Lung microvascular endothelial cell (primary cell): ENCODE data around the gene MYO15A. TPM values are rescaled to one million over a fixed set of nuclear protein-coding genes. Genes with fewer than 3 reads are reported as not detected.
A peak's percentile ranks its signal among the peaks of the same experiment; 100 is the strongest.

Experiments used
- DNase-seq, 2 donors: peaks; one replicate each; pipeline versions ENCODE4 v3.0.0 to v3.0.0-alpha.2; 2010; ENCODE audit warnings: low read depth in 2 of 2
- total RNA-seq: library from RNA; depleted of rRNA; stranded (reverse); fragments of >200 nt; gene quantifications from 2 replicates; pipeline ENCODE4 v1.2.1, GENCODE V29; 2014

The MYO15A gene
- total RNA-seq, 1 donor from 2014 or later = under 0.01 TPM

DNA sequence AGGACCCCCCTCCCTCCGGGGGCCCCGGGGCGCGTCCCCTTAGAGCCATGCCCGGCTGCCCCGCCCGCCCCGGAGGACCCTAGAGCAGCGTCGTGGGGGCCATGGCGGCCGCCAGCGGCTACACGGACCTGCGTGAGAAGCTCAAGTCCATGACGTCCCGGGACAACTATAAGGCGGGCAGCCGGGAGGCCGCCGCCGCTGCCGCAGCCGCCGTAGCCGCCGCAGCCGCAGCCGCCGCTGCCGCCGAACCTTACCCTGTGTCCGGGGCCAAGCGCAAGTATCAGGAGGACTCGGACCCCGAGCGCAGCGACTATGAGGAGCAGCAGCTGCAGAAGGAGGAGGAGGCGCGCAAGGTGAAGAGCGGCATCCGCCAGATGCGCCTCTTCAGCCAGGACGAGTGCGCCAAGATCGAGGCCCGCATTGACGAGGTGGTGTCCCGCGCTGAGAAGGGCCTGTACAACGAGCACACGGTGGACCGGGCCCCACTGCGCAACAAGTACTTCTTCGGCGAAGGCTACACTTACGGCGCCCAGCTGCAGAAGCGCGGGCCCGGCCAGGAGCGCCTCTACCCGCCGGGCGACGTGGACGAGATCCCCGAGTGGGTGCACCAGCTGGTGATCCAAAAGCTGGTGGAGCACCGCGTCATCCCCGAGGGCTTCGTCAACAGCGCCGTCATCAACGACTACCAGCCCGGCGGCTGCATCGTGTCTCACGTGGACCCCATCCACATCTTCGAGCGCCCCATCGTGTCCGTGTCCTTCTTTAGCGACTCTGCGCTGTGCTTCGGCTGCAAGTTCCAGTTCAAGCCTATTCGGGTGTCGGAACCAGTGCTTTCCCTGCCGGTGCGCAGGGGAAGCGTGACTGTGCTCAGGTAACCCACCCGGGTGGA, 75.8 kb downstream of the MYO15A start:
- DNase-seq = peak; percentile 48 to 51

DNA sequence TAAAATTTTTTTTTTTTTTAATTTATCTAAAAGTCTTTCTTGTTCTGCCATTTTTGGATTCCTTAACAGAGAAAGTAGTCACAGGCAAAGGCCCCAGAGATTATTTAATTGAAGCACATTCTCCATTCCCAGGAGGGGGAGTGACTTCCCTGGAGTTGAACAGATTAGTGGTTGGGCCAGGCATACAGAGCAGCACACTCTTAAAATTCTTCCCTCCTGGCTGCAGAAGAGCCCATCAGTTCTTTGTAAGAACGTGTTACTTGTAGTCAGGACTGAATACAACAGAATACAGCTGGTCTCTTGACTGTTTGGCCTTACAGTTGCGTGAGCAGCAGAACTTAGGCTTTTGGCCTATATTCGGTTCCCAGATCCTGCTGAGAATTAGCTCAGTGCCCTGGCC, 76.8 kb downstream of the MYO15A start:
- peak in 1 of 2 donors; percentile 34 for DNase-seq

DNA sequence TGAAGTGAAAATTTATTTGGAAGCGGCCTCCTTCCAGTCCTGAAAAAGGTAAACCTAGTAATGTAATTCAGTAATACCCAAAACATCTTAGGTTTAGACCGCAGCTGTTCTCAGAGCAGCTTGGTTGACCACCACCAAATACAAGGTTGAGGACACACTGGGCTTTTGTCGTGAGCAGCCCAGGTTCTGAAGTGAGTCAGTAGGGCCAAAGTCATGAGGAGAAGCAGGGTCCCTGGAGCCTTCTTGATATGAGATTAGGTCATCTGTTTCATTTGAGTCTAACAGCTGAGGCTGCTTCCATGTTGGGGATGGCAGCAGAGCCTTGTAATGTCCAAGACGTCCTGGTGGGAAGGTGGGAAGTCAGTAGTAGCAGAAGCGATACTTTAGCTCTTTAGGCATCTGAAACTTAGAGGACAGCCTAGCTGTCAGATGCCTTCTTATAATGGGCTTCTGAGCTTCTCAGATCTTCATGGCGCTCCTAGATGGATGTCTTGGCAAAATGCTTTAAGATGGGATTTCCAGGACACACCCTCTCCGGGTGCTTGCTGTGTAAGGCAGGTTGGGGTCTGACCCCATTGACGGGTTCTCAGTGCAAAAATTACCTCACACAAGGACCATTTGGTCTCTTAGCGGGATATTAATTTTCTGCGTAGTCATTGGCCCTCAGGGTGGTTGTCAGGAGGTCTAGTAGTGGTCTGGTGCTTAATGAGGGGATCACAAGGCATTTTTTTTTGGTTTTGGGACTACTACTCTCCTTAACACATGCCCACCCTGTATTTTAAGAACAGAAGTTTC, 77.5 kb downstream of the MYO15A start:
- DNase-seq = peak in 1 of 2 donors; percentile 44

DNA sequence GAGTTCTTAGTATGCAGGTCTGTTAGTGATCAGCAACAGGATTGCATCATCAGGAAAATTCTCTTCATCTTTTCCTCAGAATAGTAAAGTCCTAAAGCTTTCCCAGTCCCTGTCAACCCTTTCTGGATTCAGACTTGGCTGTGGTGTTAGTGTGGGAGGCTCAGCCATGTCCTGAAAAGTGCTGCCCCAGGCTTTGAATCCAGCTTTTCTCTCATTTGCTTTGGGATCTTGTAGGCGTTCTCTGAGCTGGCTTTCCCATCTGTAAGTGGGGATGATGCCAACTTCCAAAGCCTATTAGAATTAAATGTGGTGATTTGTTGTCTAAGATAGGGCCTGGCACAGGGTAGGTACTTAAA, 78.0 kb downstream of the MYO15A start:
- DNase-seq = peak in 1 of 2 donors; percentile 8

DNA sequence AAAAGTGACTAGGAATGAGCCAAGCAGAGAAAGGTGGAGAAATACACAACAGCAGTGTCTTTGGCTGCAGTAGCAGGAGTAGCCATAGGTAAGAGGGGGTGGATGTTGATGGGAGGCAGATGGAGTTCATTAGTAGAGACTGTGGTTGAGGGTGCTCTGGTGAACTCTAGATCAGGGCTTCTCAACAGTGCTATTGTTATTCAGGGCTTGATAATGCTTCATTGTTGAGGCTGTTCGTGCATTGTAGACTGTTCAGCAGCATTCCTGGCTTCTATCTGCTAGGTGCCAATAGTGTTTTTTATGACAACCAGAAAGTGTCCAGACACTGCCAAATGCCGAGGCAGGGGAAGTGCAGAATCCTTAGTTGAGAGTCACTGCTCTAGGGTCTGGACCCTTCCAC, 78.7 kb downstream of the MYO15A start:
- DNase-seq = no peak

DNA sequence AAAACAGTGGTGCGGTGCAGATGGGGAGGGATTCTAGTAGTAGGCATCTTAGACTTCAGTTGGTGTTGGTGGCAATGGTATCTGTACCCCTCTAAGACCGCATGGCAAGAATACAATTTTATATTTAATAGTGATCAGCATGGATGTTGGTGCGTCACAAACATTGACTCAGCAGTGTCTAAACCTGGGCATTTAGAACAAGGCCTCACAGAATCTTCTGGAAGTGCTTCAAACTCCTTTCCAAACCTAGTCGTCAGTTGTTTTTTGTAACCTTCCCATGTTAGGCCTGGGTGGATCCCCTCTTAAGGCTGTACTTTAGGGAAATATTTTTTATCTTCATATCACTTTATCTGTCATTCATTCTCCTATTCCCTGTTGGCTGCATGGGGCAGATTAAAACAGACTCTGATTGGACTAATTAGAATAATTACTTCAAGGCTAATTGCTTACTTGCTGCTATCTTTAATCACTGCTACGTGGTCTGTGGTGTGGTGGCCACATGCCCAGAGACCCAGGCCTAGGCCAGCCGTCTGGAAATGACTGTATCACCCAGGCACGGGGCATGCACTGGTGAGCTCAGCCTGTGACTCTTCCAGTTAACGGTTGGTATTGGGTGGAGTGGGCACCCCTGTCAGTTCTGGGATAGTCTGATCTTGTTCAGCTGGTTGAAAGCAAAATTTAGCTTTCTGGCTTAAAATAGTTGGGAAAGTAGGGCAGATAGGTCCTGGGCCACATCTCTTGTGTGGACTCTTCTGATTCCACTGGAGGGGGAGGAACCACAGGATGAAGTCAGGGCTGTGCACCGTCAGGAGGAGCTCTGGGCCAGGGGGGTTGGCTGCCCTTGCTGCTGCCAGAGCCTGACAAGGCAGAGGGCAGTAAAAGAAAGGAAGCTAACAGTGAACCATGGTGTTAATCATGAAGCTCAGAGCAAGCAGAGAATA, 79.5 kb downstream of the MYO15A start:
- peak; percentile 36 to 62 for DNase-seq

DNA sequence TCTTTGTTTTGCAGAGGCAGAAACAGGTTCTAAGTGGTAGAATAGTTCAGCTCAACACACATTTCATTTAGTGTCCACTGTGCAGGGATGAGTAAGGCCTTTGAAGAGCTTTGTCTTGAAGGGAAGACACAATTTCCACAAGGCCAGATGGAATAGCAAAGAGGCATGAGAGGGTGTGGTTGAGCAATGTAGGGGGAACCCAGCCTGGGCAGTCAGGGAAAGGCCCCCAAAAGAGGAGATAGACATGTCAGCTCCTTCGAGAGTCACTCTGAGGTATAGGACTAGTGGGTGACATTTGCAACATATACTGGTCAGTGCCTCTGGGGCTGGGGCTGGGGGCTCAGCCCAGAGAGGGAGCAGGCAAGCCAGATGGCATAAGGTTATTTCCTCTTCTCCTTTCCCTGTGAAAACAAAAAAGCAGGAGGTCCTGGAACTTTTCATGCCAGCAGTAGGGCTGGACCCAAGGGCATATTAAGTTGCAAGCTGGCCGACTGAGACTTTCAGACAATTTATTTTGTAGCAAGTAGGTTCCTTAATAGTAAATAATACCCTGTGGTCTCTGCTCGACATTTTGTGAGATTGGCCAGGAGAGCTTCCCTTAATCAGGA, 82.2 kb downstream of the MYO15A start:
- no peak for DNase-seq

DNA sequence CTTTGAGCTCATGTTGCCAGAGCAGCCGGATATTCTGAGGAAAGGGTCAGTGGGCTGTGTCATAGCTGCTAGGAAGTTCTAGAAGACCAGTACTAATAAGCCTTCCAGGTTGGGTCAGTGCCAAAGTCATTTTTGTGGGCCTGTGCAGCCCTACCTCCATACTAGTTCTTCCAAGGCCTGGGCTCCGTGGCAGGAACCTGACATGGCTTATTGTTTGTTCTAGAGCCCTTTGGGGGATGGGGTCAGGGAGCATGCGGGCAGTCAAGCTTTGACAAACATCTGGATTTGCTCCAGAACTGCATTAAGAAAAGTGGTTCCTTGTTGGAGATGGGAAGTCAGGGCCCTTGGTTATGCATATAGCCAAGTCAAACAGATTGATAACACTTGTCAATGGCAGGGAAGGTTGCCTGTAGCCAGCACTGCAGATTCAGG, 82.7 kb downstream of the MYO15A start:
- peak; percentile 51 to 73 for DNase-seq

DNA sequence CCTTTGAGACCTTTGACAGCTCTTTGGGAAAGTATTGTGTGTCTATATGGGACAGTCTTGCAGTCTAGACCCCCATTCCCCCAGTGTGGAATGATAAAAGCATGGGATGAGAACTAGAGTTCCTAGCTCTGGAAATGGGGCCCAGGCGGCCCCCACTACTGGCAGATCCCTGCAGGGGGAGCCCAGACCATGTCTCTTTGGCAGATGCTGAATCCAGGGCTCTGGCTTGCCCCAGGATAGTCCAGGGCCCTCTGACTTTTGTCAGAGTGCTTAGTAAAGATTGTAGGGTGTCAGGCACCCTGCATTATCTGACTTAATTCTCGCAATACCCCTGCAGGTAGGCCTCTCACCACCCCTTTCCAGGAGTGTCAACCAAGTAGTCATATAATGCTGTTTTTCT, 83.4 kb downstream of the MYO15A start:
- peak in 1 of 2 donors; percentile 15 for DNase-seq

DNA sequence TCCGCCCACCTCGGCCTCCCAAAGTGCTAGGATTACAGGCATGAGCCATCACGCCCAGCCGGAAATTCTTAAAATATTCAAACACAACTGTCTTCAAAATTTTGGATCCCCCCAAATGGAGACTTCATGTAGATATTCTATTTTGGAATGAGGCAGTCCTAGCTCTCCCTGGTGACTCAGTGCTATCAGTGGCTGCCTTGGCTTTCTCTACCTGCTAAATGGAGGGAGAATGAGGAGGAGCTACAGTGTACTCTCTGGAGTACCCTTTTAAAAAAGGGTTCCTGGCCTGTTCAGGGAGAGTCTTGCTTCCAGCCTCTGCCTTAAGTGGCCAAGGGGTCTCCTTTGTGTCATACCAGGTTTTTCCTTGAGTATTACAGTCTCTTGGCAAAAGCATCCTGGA, 85.8 kb downstream of the MYO15A start:
- no peak for DNase-seq

DNA sequence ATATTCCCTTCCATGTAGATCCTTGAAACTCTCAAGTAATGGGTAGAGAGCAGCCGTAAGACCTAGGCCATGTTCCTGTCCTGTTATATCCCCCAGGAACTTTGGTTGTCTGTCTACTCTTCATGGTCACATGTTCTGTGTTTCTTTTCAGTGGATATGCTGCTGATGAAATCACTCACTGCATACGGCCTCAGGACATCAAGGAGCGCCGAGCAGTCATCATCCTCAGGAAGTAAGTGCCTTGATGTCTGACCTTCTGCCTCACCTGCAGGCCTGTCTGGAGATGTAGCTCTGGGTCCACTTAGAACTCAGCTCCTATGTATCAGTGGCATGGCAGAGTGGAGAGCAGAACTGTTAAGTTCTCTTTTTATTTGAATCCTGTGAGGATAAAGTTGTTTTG, 86.2 kb downstream of the MYO15A start:
- DNase-seq = no peak

DNA sequence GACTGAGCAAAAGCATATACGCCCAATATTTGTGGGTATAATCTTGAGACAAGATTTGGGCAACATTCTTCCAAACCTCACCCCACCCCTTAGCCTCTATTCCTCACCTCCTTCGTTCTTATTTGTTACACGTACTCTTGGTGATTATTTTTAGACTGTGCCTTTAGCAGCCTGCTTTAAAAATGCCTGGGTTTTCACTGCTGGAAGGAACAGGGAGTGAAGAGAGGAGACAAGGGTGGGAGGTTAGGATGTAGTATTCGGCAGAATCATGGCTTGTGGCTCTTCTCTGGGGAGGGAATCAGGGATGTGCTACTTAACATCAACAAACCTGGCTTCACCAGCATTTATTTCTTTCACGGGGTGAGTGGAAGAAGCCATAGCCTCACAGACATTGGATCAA, 86.7 kb downstream of the MYO15A start:
- DNase-seq = no peak

DNA sequence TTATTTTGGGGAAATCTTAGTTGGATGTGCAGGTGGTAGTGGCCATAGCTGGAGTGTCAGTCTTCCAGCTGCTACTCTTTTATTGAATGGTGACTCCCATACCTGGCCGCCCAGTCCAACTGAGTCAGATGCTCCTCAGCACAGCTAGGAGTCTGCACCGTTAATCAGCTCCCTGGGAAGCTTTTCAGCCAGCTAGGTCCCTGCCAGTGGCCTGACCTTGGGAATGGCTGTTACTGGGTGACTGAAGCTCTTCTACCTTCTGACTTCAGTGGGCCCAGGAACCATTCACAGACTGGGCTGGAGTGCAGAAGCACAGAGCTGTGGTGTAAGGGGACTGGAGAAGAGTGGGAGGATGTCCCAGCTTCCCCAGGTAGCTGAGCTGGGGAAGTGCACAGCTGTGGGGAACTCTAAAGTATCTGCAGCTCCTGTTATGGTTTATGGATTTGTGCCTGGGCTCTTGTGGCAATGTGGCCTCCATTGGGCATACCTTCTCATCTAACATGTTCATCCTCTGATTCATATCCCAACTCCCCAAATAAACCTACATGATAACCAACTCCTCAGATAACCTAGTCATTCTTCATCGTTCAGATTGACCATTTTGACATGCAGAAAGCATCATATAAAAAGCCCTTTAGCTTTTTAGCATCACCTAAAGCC, 89.1 kb downstream of the MYO15A start:
- DNase-seq = no peak

DNA sequence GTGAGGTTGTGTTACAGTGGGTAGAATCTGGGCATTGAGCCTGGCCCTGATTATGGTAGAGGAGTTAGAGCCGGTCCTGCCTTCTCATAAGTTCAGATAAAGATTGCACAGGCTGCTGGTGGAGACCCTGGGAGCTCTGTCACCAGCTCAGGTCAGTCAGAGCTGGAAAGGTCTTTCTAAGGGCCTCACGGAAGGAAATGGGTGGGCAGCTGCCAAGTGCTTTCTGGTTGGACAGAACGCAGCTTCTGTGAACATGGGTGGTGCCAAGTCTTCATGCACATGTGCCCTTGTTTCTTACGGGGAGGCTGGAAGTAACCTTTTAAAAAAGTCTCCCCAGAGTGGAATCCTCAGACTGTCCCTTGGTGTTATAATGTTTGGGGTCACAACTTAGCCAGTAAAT, 90.0 kb downstream of the MYO15A start:
- DNase-seq = peak in 1 of 2 donors; percentile 16

DNA sequence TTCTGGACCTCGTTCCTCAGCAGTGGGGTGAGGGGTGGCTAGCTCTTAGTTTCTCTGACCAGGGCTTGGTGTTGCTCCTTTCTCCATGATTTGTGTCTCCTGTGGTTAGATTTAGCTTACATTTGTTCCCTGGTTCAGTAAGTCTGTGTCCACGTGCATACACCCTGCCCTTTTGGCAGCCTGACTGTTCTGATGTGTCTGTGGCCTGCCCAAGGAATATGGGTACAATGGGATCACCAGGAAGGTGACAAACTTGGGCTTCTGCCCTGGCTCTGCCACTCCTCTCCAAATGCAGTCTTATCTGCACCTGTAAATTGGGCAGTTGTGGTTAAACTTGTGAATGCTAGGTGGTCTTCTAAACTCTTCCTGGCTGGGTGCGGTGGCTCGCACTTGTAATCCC, 92.6 kb downstream of the MYO15A start:
- no peak for DNase-seq

DNA sequence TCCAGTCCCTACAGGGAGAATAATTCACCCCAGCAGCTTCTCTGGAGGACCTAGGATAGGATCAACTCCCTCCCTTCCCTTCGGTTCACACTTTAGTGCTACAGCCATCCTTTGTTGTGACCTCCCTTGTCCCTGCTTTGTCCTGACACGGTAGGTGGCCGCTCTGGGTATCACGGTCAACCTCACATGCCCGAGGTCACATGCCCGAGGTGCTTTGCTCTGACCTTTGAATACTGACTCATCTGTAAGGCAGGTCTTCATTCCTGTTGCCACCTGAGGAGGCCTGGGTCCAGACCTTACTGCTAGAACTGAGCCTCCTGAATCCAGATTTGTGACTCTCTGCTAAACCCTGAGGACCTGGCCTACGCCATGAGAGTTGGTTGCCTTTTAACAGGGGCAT, 94.8 kb downstream of the MYO15A start:
- DNase-seq = no peak

DNA sequence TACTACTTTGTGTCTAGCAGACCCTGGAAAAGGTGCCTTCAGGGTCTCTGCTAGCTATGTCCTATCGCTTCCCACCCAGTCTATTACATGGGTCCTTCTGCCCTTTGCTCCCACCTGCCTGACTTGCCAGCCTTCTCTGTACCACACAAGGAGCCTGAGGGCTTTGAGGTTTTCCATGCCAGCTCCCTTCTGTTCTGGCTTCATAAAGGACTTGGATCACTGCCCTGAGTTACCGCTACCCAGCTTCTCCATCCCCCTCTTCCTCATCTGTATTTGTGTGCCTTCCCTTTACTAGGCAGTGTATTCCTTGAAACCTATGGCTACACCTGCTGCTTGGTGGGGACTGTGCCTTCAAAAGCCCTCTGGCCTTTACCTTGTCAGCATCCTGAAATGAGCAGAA, 97.3 kb downstream of the MYO15A start:
- no peak for DNase-seq

DNA sequence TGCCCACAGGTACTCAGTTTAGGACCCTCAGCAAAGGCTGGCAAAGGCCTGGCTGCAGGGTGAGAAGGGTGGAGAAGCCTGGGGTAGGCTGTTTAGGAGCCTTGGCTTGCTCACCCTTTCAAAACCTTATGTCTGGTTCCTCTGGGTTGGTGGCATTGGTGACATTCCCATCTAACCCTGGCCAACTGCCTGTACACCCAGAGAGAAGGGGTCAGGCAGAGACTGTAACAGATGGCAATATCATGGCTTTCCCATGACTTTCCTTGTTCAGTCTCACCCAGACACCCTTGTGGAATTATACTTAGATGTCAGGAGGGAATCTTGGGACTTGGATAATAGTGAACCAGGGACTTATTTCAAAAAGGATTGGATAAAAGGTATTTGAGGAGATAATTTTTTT, 98.4 kb downstream of the MYO15A start:
- DNase-seq = no peak

DNA sequence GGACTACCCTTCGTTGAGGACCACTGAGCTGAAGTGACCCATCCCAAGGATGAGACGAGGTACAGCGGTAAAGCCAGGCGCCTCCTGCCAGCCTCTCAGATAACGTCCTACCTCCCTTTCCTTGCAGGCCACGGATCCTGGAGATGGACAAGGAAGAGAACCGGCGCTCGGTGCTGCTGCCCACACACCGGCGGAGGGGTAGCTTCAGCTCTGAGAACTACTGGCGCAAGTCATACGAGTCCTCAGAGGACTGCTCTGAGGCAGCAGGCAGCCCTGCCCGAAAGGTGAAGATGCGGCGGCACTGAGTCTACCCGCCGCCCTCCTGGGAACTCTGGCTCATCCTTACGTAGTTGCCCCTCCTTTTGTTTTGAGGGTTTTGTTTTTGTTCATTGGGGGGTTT, 99.5 kb downstream of the MYO15A start:
- DNase-seq = no peak

DNA sequence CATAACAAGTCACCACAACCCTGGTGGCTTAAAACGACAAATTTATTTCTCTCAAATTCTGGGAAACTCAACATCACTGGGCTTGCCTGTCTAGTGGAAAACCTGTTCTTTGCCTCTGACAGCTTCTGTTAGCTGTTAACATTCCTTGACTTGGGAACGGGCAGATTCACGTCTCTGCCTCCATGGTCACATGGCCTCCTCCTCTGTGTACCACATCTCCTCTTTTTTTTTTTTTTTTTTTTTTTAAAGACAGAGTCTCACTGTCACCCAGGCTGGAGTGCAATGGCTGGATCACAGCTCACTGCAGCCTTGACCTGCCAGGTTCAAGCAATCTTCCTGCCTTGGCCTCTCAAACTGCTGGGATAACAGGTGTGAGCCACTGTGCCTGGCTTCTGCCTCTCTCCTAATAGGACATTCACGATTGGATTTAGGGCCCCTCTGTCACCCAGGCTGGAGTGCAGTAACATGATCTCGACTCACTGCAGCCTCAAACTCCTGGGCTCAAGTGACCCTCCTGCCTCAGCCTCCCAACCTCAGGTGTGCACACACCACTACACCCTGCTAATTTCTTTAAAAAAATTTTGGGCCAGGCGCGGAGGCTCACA, 105.2 kb downstream of the MYO15A start:
- no peak for DNase-seq
